Stimulated activated CD8-positive, alpha-beta memory T cell treated with anti-CD3 and anti-CD28 coated beads, Interleukin-2, amount 100 ng/mL, for 1 hour (primary cell): Measurements from ENCODE around the gene TBC1D9B.
"Not testable (repeated sequence)": the region's sequence is repeated elsewhere in the genome, so short reads cannot be mapped to it uniquely, and the experiment has no call there.

Experiments
- DNase-seq, 2 donors: peaks; one replicate each; pipeline ENCODE4 v3.0.0-alpha.2; 2020; ENCODE audit warnings: low read depth in 2 of 2

The TBC1D9B gene

DNA sequence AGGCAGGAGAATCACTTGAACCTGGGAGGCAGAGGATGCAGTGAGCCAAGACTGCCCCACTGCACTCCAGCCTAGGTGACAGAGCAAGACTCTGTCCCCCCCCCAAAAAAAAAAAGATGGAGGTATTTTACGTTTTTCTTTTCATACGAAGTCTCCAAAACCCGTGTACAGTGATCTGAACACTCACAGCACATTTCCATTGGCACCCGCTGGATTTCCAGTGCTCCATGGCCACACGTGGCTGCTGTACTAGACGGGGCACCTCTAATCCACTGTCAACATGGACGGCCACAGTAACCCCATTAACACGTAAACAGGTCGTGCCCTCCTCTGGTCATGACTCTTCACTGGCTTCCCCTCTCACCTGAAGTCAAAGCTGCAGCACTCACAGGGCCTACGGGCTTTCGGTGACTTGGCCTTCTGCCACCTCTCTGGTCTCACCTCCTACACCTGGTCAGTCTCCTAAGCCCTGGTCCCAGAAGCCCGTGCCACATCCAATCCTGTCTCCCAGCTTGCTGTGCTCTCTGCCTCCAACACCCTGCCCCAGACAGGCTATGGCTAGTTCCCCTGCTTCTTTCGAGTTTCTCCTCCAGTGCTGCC, 22.1 kb downstream of the TBC1D9B start:
- DNase-seq, result no peak

- DNase-seq, result no peak
These were observed 24.5 kb downstream of the TBC1D9B start for GRCh38 chr5:179883163-179883562.

- no peak for DNase-seq
These were observed 25.4 kb downstream of the TBC1D9B start for GRCh38 chr5:179882338-179882737.

DNA sequence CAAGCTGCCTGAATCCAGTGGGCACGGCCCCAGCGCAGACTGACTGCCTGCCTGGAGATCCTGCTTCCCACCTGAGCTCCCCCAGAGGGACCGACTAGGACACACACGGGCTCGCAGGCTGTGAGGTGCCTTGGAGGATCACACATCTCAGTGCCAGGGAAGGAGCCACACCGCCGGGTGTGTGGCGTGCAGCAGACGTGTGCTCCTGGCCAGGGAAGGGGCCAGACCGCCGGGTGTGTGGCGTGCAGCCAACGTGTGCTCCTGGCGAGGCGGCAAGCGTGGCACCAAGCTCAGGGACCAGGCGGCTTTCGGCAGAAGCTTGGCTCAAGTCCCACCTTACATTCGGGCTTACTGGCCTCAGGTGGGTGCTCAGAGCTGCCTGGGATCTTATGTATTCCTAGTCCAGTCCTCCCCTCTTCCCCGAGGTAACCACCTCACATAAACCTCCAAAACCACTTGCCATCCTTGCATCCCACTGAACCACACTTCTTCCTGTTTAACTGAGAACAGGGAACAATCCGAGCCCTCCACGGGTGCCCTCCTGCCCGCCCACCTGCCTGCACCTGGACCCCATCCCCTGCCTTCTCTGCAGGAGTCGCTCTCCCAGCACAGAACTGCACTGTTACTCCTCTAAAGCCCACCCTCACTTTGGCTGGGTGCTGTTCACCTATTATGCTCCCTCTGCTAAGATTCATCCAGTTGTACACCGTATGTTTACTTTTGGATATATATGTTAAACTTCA, 26.7 kb downstream of the TBC1D9B start:
- no peak for DNase-seq

DNA sequence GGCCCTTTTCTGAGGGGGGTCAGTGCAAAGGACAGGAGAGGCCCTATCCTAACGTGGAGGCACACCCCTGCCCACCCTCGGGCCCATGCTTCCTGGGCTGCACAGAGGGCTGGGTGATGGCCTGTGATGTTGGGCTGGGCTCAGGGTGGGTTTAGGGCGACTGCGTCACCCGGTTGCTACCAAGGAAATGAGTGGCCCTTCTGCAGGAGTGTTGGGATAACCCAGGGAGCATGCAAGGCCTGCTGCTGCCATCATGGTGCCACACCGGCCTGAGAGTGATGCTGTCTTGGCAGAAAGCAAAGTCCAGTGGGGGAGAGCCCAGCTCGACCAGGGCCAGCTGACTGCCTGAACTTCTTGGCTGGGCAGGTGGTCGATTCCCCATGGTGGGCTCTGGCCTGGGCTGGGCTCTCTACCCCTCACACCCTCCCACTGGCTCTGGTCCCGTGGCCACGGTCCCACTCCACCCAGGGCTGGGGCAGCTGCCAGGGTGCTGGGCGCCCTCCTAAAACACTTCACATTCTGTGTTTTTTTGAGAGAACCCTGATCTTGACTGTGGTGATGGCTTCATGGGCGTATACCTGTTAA, 27.5 kb downstream of the TBC1D9B start:
- DNase-seq, result no peak

GRCh38 chr5:179879690-179880010, 28.0 kb downstream of the TBC1D9B start:
- no peak for DNase-seq

GRCh38 chr5:179879003-179879689, 28.6 kb downstream of the TBC1D9B start:
- DNase-seq, result no peak

DNA sequence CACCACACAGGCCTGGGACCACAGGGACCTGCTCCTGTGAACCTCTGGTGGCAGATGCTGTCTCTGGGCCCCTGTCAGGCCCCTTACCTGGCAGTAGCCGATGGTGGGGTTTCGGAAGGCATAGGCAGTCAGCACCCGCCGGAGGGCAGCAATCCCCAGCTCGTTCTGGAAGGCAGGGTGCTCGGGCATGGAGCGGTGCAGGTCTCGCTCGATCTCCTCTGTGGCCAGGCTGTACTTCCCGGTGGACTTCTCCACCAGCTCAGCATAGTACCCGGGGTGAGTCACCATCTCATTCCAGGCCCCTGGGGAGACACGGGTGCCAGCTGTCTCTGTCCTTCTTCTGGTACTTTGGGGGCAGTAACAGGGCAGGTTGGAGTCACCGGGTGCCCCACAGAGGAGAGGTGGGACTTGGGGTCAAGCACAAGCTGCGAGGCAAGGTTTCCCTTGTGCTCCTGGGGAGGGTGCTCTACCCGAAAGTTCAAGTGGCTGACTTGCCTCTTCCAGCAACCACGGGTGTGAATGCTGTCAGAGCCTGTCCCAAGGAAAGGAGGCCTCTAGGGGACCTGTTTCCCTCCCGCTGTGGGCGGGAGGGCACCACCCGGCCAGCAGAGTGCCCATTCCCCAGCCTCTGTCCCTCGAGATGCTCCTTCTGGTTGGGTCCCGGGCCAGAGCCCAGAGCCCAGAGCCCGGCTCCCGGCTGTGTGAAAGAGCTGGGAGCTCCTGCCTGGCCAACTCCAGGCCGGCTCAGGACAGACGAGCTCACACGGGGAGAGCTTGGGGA, 29.3 kb downstream of the TBC1D9B start:
- no peak for DNase-seq

GRCh38 chr5:179876610-179876952, 31.1 kb downstream of the TBC1D9B start:
- DNase-seq, result no peak

DNA sequence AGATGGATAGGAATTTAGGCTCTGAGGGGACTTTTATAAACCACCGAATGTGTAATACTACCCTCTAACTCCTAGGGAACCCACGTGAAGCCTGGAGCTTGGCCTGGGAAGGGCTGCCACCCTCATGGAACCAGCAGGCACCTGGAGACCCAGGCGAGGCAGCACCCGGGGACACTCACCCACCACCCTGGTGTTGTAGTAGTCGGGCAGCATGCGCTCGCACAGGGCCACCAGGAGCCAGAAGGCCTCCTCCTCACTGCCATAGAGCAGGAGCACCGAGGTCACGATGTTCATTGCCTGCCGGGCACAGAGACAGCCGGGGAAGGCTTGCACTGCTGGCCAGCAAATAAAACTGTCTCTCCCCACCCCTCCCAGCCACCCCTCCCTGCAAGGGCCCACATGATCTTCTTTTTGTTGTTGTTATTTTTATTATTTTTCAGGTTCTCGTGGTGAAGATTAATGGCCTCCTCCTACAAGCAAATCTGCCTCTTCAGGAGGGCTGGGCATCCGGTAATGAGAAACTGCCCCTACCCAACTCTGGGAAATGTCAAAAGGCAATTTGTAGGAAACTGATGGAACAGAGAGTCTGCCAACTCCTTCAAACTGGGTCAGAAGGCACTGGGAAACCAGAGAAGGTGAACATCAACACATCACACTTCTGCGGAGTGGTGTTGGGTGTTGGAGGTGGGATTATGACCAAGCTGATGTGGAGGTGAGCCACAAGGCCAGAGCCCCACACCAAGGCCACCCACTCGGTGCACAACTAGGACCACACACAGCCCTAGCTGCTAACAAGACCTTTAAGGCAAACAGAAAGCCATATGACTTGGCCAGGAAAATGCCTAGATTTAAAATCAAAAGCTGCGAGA, 31.7 kb downstream of the TBC1D9B start:
- no peak for DNase-seq

- DNase-seq, result no peak
These were observed 33.0 kb downstream of the TBC1D9B start for GRCh38 chr5:179874536-179875292.

- DNase-seq, result no peak
These were observed 33.6 kb downstream of the TBC1D9B start for GRCh38 chr5:179874136-179874535.

GRCh38 chr5:179873588-179874110, 34.0 kb downstream of the TBC1D9B start:
- no peak for DNase-seq

DNA sequence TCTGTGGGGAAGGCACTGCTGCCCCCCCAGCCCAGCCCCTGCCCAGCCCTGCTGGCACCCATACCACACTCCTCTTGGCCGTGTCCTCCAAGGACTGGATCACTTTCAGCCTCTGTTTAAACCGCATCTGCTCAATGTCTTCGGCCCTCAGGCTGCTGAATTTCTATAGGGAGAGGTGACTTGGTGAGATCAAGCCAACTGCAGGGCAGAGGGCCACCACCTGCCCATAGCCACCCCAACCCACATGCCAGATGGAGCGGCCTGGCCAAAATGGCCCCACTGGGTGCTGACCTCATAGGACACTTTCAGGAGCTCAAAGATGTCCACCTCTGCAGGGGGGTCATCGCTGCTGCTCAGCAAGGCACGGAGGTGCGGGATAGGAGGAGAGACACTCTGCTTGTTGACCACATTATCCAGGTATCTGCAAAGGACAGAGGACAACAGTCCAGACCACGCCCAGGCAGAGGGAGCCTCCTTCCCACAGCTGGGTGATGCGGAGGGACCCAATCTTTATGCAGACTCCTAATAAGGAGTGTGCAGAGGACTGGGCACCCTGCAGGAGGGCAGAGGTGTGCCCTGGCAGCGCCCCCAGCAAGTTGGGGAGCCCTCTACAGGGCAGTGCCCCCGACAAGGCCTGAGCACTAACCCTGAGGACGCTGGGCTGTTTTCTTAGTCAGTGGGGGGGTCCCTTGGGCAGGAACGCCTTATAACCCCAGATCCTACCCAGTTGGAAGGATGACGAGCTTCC, 34.7 kb downstream of the TBC1D9B start:
- no peak for DNase-seq

- DNase-seq, result no peak
These were observed 35.5 kb downstream of the TBC1D9B start for GRCh38 chr5:179872055-179872827.

DNA sequence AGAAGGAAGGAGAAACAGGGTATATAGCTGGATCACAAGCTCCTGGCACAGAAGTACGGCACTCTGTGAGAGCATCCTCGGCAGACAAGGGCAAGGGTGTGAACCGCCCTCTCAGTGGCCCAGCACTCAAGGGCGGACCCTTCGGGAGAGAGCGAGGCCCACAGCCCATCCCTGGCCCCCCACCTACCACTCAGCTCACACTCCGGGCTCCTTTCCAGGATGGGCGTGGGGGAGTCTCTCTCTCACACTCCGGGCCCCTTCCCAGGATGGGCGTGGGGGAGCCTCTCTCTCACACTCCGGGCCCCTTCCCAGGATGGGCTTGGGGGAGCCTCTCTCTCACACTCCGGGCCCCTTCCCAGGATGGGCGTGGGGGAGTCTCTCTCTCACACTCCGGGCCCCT, 36.2 kb downstream of the TBC1D9B start:
- DNase-seq, result not testable (repeated sequence)

DNA sequence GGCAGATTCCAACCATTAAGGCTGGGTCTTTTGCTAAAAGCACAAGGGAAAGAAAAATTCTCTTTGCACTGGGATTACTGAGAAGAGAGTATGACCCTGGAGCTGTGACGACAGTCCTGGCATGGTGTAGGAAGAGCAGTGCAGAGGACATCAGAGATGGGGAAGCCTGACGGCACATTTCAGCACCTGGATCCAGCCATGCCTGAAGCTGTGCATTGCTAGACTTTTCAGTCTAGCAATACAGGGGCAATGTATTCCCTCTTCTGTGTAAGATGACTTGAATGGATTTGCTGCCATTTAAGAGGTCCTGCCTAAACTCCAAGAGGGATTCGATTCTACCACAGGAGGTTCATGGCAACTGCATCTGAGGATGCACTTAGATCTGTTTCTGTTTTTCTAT, 36.7 kb downstream of the TBC1D9B start:
- no peak for DNase-seq

GRCh38 chr5:179870403-179870903, 37.2 kb downstream of the TBC1D9B start:
- no peak for DNase-seq
